NCI-H2107 (cell line): ENCODE measurements around the gene TIMM44.
"Not testable (repeated sequence)": the region's sequence is repeated elsewhere in the genome, so short reads cannot be mapped to it uniquely, and the experiment has no call there.

Experiments
- DNase-seq: peaks from one replicate; lab custom pipeline; 2025; lab: John Stamatoyannopoulos, UW

Gene TIMM44

DNA sequence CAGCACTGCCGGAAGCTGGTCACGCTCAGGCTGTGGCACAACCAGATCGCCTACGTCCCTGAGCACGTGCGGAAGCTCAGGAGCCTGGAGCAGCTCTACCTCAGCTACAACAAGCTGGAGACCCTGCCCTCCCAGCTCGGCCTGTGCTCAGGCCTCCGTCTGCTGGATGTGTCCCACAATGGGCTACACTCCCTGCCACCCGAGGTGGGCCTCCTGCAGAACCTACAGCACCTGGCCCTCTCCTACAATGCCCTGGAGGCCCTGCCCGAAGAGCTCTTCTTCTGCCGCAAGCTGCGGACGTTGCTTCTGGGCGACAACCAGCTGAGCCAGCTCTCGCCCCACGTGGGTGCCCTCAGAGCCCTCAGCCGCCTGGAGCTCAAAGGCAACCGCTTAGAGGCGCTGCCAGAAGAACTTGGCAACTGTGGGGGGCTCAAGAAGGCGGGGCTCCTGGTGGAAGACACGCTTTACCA lies 43.0 kb downstream of the TIMM44 start:
- no peak for DNase-seq

- DNase-seq = no peak
Observed at GRCh38 chr19:7899751-7900378, 43.6 kb downstream of the TIMM44 start.

DNA sequence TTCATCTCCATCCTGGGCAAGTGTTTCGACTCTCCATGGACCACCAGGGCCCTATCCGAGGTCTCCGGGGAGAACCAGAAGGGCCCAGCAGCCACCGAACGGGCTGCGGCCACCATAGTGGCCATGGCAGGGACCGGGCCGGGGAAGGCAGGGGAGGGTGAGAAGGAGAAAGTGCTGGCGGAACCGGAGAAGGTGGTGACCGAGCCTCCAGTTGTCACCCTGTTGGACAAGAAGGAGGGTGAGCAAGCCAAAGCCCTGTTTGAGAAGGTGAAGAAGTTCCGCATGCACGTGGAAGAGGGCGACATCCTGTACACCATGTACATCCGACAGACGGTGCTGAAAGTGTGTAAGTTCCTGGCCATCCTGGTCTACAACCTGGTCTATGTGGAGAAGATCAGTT lies 44.5 kb downstream of the TIMM44 start:
- no peak for DNase-seq

DNA sequence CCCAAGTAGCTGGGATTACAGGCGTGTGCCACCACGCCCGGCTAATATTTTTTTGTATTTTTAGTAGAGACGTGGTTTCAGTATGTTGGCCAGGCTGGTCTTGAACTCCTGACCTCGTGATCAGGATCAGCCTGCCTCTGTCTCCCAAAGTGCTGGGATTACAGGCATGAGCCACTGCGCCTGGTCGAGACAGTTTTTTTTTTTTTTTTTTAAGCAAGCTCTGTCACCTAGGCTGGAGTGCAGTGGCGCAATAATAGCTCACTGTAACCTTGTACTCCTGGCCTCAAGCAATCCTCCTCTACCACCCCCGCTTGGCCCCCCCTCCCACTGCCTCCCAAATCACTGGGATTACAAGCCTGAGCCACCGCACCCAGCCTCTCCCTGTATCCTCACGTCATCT lies 46.2 kb downstream of the TIMM44 start:
- no peak for DNase-seq

DNA sequence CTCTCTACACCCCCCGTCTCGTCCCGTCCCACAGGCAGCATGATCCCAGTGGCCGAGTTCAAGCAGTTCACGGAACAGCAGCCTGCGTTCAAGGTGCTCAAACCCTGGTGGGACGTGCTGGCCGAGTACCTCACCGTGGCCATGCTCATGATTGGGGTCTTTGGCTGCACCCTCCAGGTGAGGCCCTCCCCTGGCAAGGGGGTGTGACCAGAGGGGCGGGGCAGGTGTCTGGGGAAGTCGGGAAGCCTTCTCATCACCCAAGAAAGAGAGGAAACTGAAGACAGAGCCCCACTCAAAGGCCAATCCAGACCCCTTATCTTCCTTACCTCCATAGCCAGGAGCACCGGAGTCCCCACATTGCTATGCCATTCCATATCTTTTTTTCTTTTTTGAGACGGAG lies 47.9 kb downstream of the TIMM44 start:
- no peak for DNase-seq

GRCh38 chr19:7894612-7895309 lies 48.7 kb downstream of the TIMM44 start:
- no peak for DNase-seq

- DNase-seq = not testable (repeated sequence)
Observed at GRCh38 chr19:7893362-7894101, 49.9 kb downstream of the TIMM44 start.

DNA sequence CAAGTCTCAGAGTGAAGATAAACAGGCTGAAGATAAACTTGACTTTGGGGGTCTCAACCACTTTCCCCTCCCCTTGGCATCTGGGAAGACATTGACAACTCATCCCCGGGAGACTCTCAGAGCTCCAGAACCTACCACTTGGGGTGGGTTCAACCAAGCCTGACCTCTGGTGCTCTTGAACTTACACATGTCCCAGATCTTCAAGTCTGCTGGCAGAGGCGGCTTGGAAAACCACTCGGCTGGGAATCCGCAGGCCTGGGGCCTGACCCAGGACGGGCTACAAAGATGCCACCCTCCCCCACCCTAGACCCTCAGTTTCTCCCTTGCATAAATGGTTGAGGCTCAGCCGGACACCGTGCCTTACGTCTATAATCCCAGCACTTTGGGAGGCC lies 54.6 kb downstream of the TIMM44 start:
- no peak for DNase-seq

DNA sequence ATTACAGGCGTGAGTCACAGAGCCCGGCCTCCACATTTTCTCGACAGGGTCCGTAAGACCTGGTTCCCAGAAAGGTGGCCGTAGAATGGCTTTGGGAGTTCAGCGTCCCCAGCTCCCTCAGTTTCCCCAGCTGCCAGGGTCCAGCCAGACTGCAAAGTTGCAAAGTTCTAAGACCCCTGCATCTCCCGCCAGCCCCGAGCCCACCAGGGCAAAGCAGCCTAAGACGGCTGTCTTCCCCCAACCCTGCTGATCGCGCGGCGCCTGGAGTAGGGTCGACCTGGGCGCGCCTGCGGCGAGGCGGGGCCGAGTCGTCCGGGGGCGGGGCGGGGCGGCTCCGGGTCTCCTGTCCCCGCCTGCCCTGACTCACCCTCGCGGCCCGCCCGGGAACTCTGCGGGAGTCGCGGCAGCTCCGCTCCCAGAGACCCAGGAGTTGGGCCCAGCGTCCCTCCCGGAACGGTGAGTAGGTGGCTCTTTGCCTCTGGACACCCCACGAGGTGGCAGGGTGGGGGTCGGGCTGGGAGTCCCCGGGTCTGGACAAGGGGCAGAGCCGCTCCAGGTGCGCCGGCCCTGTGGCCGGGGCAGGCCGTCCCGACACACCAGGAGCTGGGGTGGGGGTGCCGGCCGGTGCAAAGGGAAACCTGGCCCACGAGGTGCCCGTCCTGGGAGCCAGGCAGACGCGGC lies 55.2 kb downstream of the TIMM44 start, which contains the start of gene LRRC8E:
TSS of gene LRRC8E (plus strand) at position 366 of the 681 bp plus-strand sequence. CDS start 7,094 bp downstream, outside the sequence.
- no peak for DNase-seq

GRCh38 chr19:7887408-7888144 lies 55.9 kb downstream of the TIMM44 start:
- DNase-seq = no peak

- DNase-seq = no peak
Observed at GRCh38 chr19:7885818-7886217, 57.6 kb downstream of the TIMM44 start.

DNA sequence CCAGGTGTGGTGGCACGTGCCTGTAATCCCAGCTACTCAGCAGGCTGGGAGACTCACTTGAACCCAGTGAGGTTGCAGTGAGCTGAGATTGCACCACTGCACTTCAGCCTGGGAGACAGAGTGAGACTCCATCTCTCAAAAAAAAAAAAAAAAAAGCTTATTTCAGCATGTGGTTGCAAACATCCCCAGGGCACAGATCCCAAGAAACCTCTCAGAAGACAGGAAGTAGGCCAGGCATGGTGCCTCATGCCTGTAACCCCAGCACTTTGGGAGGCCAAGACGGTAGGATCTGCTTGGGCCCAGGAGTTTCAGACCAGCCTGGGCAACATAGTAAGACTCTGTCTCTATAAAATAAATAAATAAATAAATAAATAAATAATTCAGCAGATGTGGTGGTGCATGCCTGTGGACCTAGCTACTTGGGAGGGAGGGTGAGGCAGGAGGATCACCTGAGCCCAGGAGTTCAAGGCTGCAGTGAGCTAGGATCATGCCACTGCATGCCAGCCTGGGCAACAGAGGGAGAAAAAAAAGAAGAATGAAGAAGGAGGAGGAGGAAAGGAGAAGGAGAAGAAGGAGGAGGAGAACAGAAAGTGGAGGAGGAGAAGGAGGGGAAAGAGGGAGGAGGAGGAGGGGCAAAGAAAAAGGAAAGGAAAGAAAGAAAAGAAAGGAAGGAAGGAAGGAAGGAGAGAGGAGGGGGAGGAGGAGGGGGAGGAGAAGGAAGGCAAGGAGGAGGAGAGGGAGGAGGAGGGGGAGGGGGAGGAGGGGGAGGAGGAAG lies 59.5 kb downstream of the TIMM44 start:
- DNase-seq = no peak

DNA sequence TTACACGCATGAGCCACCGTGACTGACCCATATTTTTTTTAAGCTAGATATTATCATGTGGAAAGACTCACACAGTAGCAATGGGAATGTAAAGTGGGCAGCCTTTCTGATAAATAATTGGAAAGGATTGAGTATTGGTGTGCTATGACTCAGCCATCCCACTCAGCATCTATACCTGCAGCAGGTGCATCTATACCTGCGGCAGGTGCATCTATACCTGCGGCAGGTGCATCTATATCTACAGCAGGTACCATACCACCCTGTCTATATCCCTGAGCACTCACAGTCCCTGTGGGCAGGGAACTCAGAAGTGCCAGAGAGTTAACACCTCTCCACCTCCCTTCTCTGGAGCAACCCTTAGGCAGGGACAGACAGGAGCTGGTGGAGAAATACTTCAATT lies 60.4 kb downstream of the TIMM44 start:
- DNase-seq = no peak

- DNase-seq = no peak
Observed at GRCh38 chr19:7881910-7882309, 61.6 kb downstream of the TIMM44 start.

DNA sequence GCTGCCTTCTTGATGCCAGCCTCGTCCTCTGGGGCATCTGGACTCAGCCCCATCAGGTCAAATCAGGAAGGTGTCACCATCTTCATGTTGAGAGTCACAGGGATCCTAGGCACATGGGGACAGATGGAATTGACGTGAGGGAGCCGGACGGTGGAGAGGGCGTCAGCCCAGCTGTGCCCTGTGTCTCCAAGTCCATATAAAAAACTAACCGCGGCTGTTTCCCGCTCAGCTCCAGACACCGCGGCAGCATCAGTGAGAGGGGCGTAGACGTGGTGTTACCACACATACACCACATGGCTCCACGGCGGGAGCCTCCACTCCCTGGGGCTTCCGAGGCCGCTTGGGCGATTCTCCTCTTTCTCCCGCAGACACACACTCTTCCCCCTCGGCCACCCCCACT lies 63.6 kb downstream of the TIMM44 start:
- no peak for DNase-seq

GRCh38 chr19:7879111-7879807 lies 64.2 kb downstream of the TIMM44 start:
- no peak for DNase-seq

DNA sequence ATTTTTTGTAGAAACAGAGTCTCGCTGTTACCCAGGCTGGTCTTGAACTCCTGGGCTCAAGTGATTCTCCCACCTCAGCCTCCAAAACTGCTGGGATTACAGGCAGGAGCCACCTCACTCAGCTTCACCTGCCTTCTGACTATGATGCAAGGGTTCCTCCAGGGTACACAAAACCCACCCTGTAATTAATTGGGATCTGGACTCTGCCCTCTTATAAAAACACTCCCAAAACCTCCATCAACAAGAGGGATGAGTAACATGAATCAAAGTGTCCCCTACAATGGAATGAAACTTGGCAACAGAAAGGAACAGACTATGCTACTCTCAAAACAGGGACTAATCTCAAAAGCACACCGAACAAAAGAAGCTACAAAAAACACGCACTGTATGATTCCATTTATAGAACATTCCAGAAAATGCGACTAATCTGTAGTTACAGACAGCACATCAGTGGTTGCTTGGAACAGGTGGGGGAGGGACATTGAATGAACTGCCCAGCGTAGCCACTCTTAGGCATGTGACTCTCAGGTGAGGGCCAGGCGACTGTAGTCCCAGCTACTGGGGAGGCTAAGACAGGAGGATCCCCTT lies 66.1 kb downstream of the TIMM44 start:
- no peak for DNase-seq
